Activated CD8-positive, alpha-beta memory T cell treated with anti-CD3 and anti-CD28 coated beads, Interleukin-2, amount 50 U/mL, for 1 hour (primary cell): Measurements from ENCODE around the gene CLNS1A.
"Not testable (repeated sequence)": the region's sequence is repeated elsewhere in the genome, so short reads cannot be mapped to it uniquely, and the experiment has no call there.

Experiments
- DNase-seq: peaks from one replicate; pipeline ENCODE4 v3.0.0-alpha.2; 2020; ENCODE audit errors: extremely low read depth

CLNS1A gene

GRCh38 chr11:77619576-77620198, 17.9 kb downstream of the CLNS1A start:
- peak; percentile 13 for DNase-seq

- DNase-seq = no peak
Observed at GRCh38 chr11:77617892-77618291, 19.7 kb downstream of the CLNS1A start.

GRCh38 chr11:77611921-77612320, 25.7 kb downstream of the CLNS1A start:
- DNase-seq = no peak

GRCh38 chr11:77609234-77609633, 28.4 kb downstream of the CLNS1A start:
- DNase-seq = no peak

GRCh38 chr11:77604281-77604680, 33.3 kb downstream of the CLNS1A start:
- no peak for DNase-seq

- no peak for DNase-seq
Observed at GRCh38 chr11:77602381-77603088, 35.1 kb downstream of the CLNS1A start.

- DNase-seq = no peak
Observed at GRCh38 chr11:77598195-77598594, 39.4 kb downstream of the CLNS1A start.

GRCh38 chr11:77596626-77597025, 41.0 kb downstream of the CLNS1A start:
- DNase-seq = no peak

GRCh38 chr11:77593883-77594282, 43.7 kb downstream of the CLNS1A start:
- no peak for DNase-seq

GRCh38 chr11:77592727-77593126, 44.9 kb downstream of the CLNS1A start:
- no peak for DNase-seq

GRCh38 chr11:77590194-77590782, 47.3 kb downstream of the CLNS1A start:
- DNase-seq = no peak

- no peak for DNase-seq
Observed at GRCh38 chr11:77589521-77590193, 47.9 kb downstream of the CLNS1A start, which contains the start of gene AQP11. Gene AQP11, plus strand, starts transcription at chr11:77589953. Its CDS starts 40 bp downstream, at chr11:77589993.

GRCh38 chr11:77589181-77589520, 48.4 kb downstream of the CLNS1A start:
- DNase-seq = no peak

- DNase-seq = no peak
Observed at GRCh38 chr11:77580712-77581337, 56.8 kb downstream of the CLNS1A start.

- not testable (repeated sequence) for DNase-seq
Observed at GRCh38 chr11:77575428-77575827, 62.2 kb downstream of the CLNS1A start.

- not testable (repeated sequence) for DNase-seq
Observed at GRCh38 chr11:77570896-77571295, 66.7 kb downstream of the CLNS1A start.

- no peak for DNase-seq
Observed at GRCh38 chr11:77569676-77570070, 67.9 kb downstream of the CLNS1A start.

- DNase-seq = no peak
Observed at GRCh38 chr11:77568916-77569675, 68.5 kb downstream of the CLNS1A start.

- DNase-seq = no peak
Observed at GRCh38 chr11:77568306-77568705, 69.3 kb downstream of the CLNS1A start.
